ENCODE measurements around the gene KLHL33.

KLHL33 gene

GRCh38 chr14:20418501-20418909 is 17.5 kb downstream of the KLHL33 start:
- Histone ChIP-seq H2BK12ac (ENCODE audit: low read length in 2 of 2) (no peak overlapping the region), H3K36me3 (ENCODE audit: control insufficient read depth in 1 of 2, insufficient read depth in 2 of 2, low read depth in 1 of 2, low read length in 2 of 2) (no peaks in the 10 kb centered on the region), H3K79me1 (replicated peaks; ENCODE audit: low read length, poor library complexity, severe bottlenecking) (no peaks in the 10 kb centered on the region), H3K23ac (ENCODE audit: low read length in 2 of 2) (no peak overlapping the region), H3K18ac (ENCODE audit: low read depth in 1 of 2, low read length in 2 of 2) (no peak overlapping the region), H3K4me1 (ENCODE audit: control insufficient read depth, insufficient read depth, low read depth, low read length) (no peaks in the 10 kb centered on the region), H3K9me3 (ENCODE audit: control insufficient read depth, low read length) (no peaks in the 10 kb centered on the region), H3K27ac (ENCODE audit: low read length, poor library complexity, severe bottlenecking) (no peak overlapping the region), H2BK15ac (ENCODE audit: low read depth, poor library complexity, severe bottlenecking) (no peak overlapping the region), H3K27me3 (ENCODE audit: control insufficient read depth in 1 of 2, insufficient read depth in 1 of 2, low read length in 2 of 2) (no peaks in the 10 kb centered on the region), H3K9ac (ENCODE audit: low read length) (no peak overlapping the region), H4K91ac (ENCODE audit: low read length) (no peak overlapping the region), H2AFZ (ENCODE audit: low read depth, low read length) (no peak overlapping the region), H2BK5ac (ENCODE audit: low read depth, low read length, poor library complexity, severe bottlenecking) (no peak overlapping the region), H3K4me3 (ENCODE audit: insufficient read depth in 1 of 2, low read depth in 1 of 2, low read length in 2 of 2) (no peak overlapping the region), H3K4ac (ENCODE audit: low read depth in 1 of 2, low read length in 2 of 2) (no peak overlapping the region), H3K4me2 (ENCODE audit: low read length, poor library complexity, severe bottlenecking) (no peak overlapping the region), H2BK120ac (ENCODE audit: low read depth, low read length) (no peak overlapping the region), H2AK5ac (ENCODE audit: low read length, severe bottlenecking) (no peak overlapping the region), H4K8ac (ENCODE audit: low read length) (no peak overlapping the region), H3K14ac (ENCODE audit: low read length in 2 of 2) (no peak overlapping the region)
- WGBS = 87% methylated on average over 2 of the region's 2 CpGs
- no peak for DNase-seq

- H3K27me3 ChIP-seq (ENCODE audit: control insufficient read depth in 1 of 2, insufficient read depth in 1 of 2, low read length in 2 of 2) = no peaks in the 10 kb centered on the region
- H2BK5ac ChIP-seq (ENCODE audit: low read depth, low read length, poor library complexity, severe bottlenecking) = no peak overlapping the region
- H3K14ac ChIP-seq (ENCODE audit: low read length in 2 of 2) = no peak overlapping the region
- H3K27ac ChIP-seq (ENCODE audit: low read length, poor library complexity, severe bottlenecking) = no peak overlapping the region
- H3K79me1 ChIP-seq (replicated peaks; ENCODE audit: low read length, poor library complexity, severe bottlenecking) = no peaks in the 10 kb centered on the region
- H3K4ac ChIP-seq (ENCODE audit: low read depth in 1 of 2, low read length in 2 of 2) = no peak overlapping the region
- H3K4me3 ChIP-seq (ENCODE audit: insufficient read depth in 1 of 2, low read depth in 1 of 2, low read length in 2 of 2) = no peak overlapping the region
- no peak for DNase-seq
- H3K4me2 ChIP-seq (ENCODE audit: low read length, poor library complexity, severe bottlenecking) = no peak overlapping the region
- no peak overlapping the region for H2AK5ac ChIP-seq (ENCODE audit: low read length, severe bottlenecking)
- no peak overlapping the region for H2BK120ac ChIP-seq (ENCODE audit: low read depth, low read length)
- no peaks in the 10 kb centered on the region for H3K9me3 ChIP-seq (ENCODE audit: control insufficient read depth, low read length)
- H3K23ac ChIP-seq (ENCODE audit: low read length in 2 of 2) = no peak overlapping the region
- no peak overlapping the region for H4K8ac ChIP-seq (ENCODE audit: low read length)
- no peak overlapping the region for H2AFZ ChIP-seq (ENCODE audit: low read depth, low read length)
- no peak overlapping the region for H3K18ac ChIP-seq (ENCODE audit: low read depth in 1 of 2, low read length in 2 of 2)
- 81% methylated on average over 7 of the region's 7 CpGs for WGBS
- no peak overlapping the region for H4K91ac ChIP-seq (ENCODE audit: low read length)
- no peak overlapping the region for H2BK15ac ChIP-seq (ENCODE audit: low read depth, poor library complexity, severe bottlenecking)
- no peaks in the 10 kb centered on the region for H3K4me1 ChIP-seq (ENCODE audit: control insufficient read depth, insufficient read depth, low read depth, low read length)
- no peak overlapping the region for H2BK12ac ChIP-seq (ENCODE audit: low read length in 2 of 2)
- H3K36me3 ChIP-seq (ENCODE audit: control insufficient read depth in 1 of 2, insufficient read depth in 2 of 2, low read depth in 1 of 2, low read length in 2 of 2) = no peaks in the 10 kb centered on the region
- no peak overlapping the region for H3K9ac ChIP-seq (ENCODE audit: low read length)
Measured at GRCh38 chr14:20417250-20418186, 18.4 kb downstream of the KLHL33 start.

- no peaks in the 10 kb centered on the region for H3K9me3 ChIP-seq (ENCODE audit: control insufficient read depth, low read length)
- no peak overlapping the region for H3K4me2 ChIP-seq (ENCODE audit: low read length, poor library complexity, severe bottlenecking)
- H3K4ac ChIP-seq (ENCODE audit: low read depth in 1 of 2, low read length in 2 of 2) = no peak overlapping the region
- no peak overlapping the region for H2BK12ac ChIP-seq (ENCODE audit: low read length in 2 of 2)
- H3K18ac ChIP-seq (ENCODE audit: low read depth in 1 of 2, low read length in 2 of 2) = no peak overlapping the region
- H3K4me3 ChIP-seq (ENCODE audit: insufficient read depth in 1 of 2, low read depth in 1 of 2, low read length in 2 of 2) = no peak overlapping the region
- H3K27ac ChIP-seq (ENCODE audit: low read length, poor library complexity, severe bottlenecking) = no peak overlapping the region
- no peak overlapping the region for H3K23ac ChIP-seq (ENCODE audit: low read length in 2 of 2)
- H2BK15ac ChIP-seq (ENCODE audit: low read depth, poor library complexity, severe bottlenecking) = no peak overlapping the region
- H4K8ac ChIP-seq (ENCODE audit: low read length) = no peak overlapping the region
- no peaks in the 10 kb centered on the region for H3K36me3 ChIP-seq (ENCODE audit: control insufficient read depth in 1 of 2, insufficient read depth in 2 of 2, low read depth in 1 of 2, low read length in 2 of 2)
- H3K79me1 ChIP-seq (replicated peaks; ENCODE audit: low read length, poor library complexity, severe bottlenecking) = peaks cover 2% of the 10 kb centered on the region
- H3K14ac ChIP-seq (ENCODE audit: low read length in 2 of 2) = no peak overlapping the region
- H3K9ac ChIP-seq (ENCODE audit: low read length) = peak overlapping the region; percentile 24
- H3K27me3 ChIP-seq (ENCODE audit: control insufficient read depth in 1 of 2, insufficient read depth in 1 of 2, low read length in 2 of 2) = no peaks in the 10 kb centered on the region
- H2AFZ ChIP-seq (ENCODE audit: low read depth, low read length) = no peak overlapping the region
- H4K91ac ChIP-seq (ENCODE audit: low read length) = no peak overlapping the region
- no peak for DNase-seq
- no peak overlapping the region for H2AK5ac ChIP-seq (ENCODE audit: low read length, severe bottlenecking)
- 90% methylated on average over 1 of the region's 2 CpGs for WGBS
- no peaks in the 10 kb centered on the region for H3K4me1 ChIP-seq (ENCODE audit: control insufficient read depth, insufficient read depth, low read depth, low read length)
- H2BK5ac ChIP-seq (ENCODE audit: low read depth, low read length, poor library complexity, severe bottlenecking) = no peak overlapping the region
- H2BK120ac ChIP-seq (ENCODE audit: low read depth, low read length) = no peak overlapping the region
Measured at GRCh38 chr14:20416223-20416622, 19.7 kb downstream of the KLHL33 start.

GRCh38 chr14:20415782-20416206 is 20.2 kb downstream of the KLHL33 start:
- H2BK5ac ChIP-seq (ENCODE audit: low read depth, low read length, poor library complexity, severe bottlenecking) = no peak overlapping the region
- H3K23ac ChIP-seq (ENCODE audit: low read length in 2 of 2) = no peak overlapping the region
- 33% methylated on average over 1 of the region's 3 CpGs for WGBS
- peak overlapping the region; percentile 24 for H3K9ac ChIP-seq (ENCODE audit: low read length)
- no peak overlapping the region for H2BK120ac ChIP-seq (ENCODE audit: low read depth, low read length)
- no peak overlapping the region for H2BK12ac ChIP-seq (ENCODE audit: low read length in 2 of 2)
- no peak overlapping the region for H2AK5ac ChIP-seq (ENCODE audit: low read length, severe bottlenecking)
- H3K27ac ChIP-seq (ENCODE audit: low read length, poor library complexity, severe bottlenecking) = no peak overlapping the region
- no peak overlapping the region for H2BK15ac ChIP-seq (ENCODE audit: low read depth, poor library complexity, severe bottlenecking)
- H3K27me3 ChIP-seq (ENCODE audit: control insufficient read depth in 1 of 2, insufficient read depth in 1 of 2, low read length in 2 of 2) = no peaks in the 10 kb centered on the region
- no peak overlapping the region for H4K91ac ChIP-seq (ENCODE audit: low read length)
- no peak overlapping the region for H3K4me3 ChIP-seq (ENCODE audit: insufficient read depth in 1 of 2, low read depth in 1 of 2, low read length in 2 of 2)
- no peaks in the 10 kb centered on the region for H3K9me3 ChIP-seq (ENCODE audit: control insufficient read depth, low read length)
- DNase-seq = peak; percentile 68
- H4K8ac ChIP-seq (ENCODE audit: low read length) = no peak overlapping the region
- H3K4me2 ChIP-seq (ENCODE audit: low read length, poor library complexity, severe bottlenecking) = no peak overlapping the region
- no peak overlapping the region for H3K14ac ChIP-seq (ENCODE audit: low read length in 2 of 2)
- H3K79me1 ChIP-seq (replicated peaks; ENCODE audit: low read length, poor library complexity, severe bottlenecking) = peaks cover 3% of the 10 kb centered on the region
- H3K36me3 ChIP-seq (ENCODE audit: control insufficient read depth in 1 of 2, insufficient read depth in 2 of 2, low read depth in 1 of 2, low read length in 2 of 2) = no peaks in the 10 kb centered on the region
- no peak overlapping the region for H2AFZ ChIP-seq (ENCODE audit: low read depth, low read length)
- H3K18ac ChIP-seq (ENCODE audit: low read depth in 1 of 2, low read length in 2 of 2) = no peak overlapping the region
- no peak overlapping the region for H3K4ac ChIP-seq (ENCODE audit: low read depth in 1 of 2, low read length in 2 of 2)
- no peaks in the 10 kb centered on the region for H3K4me1 ChIP-seq (ENCODE audit: control insufficient read depth, insufficient read depth, low read depth, low read length)
